ENCODE results near the gene S100A9. TPM values are rescaled to one million over a fixed set of nuclear protein-coding genes. Genes with fewer than 3 reads are reported as not detected.

S100A9 gene
- total RNA-seq, 1 experiment from 2014 or later: 0.59 TPM

- no peaks in the 10 kb centered on the region for H3K36me3 ChIP-seq (ENCODE audit: control insufficient read depth in 1 of 2, insufficient read depth in 2 of 2, low read length in 2 of 2)
- H4K20me1 ChIP-seq (ENCODE audit: insufficient read depth): no peaks in the 10 kb centered on the region; the same call in 1 of the 2 replicates
- H3K4me3 ChIP-seq (replicated peaks in 1 of 2; ENCODE audit: low read depth in 1 of 2, low read length in 2 of 2): no peak overlapping the region
- ChIA-PET CTCF (interaction anchor here (1.1 kb wide), 1 partner anchor 16 kb away, joined by 4 read pairs; no protein-coding TSS in a partner anchor), POLR2A (no interaction called here), RAD21 (ENCODE audit: low non-redundant PET in 1 of 2, low total read pairs in 2 of 2, uncharacterized antibody in 2 of 2, unreplicated experiment in 2 of 2) (no interaction called here)
- H3K4me2 ChIP-seq (ENCODE audit: low read length): no peak overlapping the region
- DNase-seq (ENCODE audit: low read depth, low spot score): no peak
- no peaks in the 10 kb centered on the region for H3K4me1 ChIP-seq (ENCODE audit: control insufficient read depth in 1 of 2, insufficient read depth in 2 of 2, low read length in 2 of 2)
- no TSS peak for BruUV-seq (replicated peaks)
- H3K9me3 ChIP-seq (ENCODE audit: control insufficient read depth in 1 of 2, insufficient read depth in 1 of 2, low read depth in 1 of 2, low read length in 2 of 2): no peaks in the 10 kb centered on the region
- H3K27me3 ChIP-seq (ENCODE audit: insufficient read depth, low read length): peaks cover 5% of the 10 kb centered on the region
- no peak overlapping the region for H3K9ac ChIP-seq (ENCODE audit: low read length)
- no peaks in the 10 kb centered on the region for H3K79me2 ChIP-seq (ENCODE audit: insufficient read depth, low read length)
- no peak overlapping the region for H2AFZ ChIP-seq (ENCODE audit: low read depth, low read length, poor library complexity, severe bottlenecking)
- H3K27ac ChIP-seq (ENCODE audit: low read depth, low read length): no peak overlapping the region
- TF ChIP-seq TCF7L2 (IDR thresholded peaks at IDR 0.05; ENCODE audit: borderline replicate concordance, extremely low read depth, insufficient read depth, insufficient read length): no peak
- no peak for TF ChIP-seq ZNF274 (IDR thresholded peaks at IDR 0.05; ENCODE audit: low read depth, low read length)
- TF ChIP-seq YY1 (IDR thresholded peaks at IDR 0.05; ENCODE audit: extremely low read depth, insufficient replicate concordance, low read depth, low read length): no peak
- no peak for TF ChIP-seq REST (IDR thresholded peaks at IDR 0.05; ENCODE audit: low read depth)
- TF ChIP-seq CBX3 (IDR thresholded peaks at IDR 0.05; ENCODE audit: low read depth): no peak
- H3K9me2 ChIP-seq (ENCODE audit: insufficient read depth): no peaks in the 10 kb centered on the region
- no peak for ATAC-seq
- intact Hi-C loops (cut with micrococcal nuclease): no loop called here
Observed at GRCh38 chr1:153336650-153337049, 21.0 kb upstream of the S100A9 start.
